Endothelial cell of umbilical vein (primary cell): ENCODE data around the gene BCAS4. TPM values are rescaled to one million over a fixed set of nuclear protein-coding genes. Genes with fewer than 3 reads are reported as not detected.
"Not testable (repeated sequence)": the region's sequence is repeated elsewhere in the genome, so short reads cannot be mapped to it uniquely, and the experiment has no call there.

ENCODE experiments used
- BruUV-seq: library from RNA; stranded (reverse); fragments of 400-500 nt; replicated peaks from 2 replicates; lab custom pipeline; 2021; lab: Mats Ljungman, UMichigan
- CTCF ChIA-PET: fragments of 300-600, 350-600 bp; sonication (Branson Sonifier 250); formaldehyde crosslinking; loops from one replicate; lab custom pipeline; 2021; ENCODE audit warnings: antibody characterized with exemption, inconsistent platforms; lab: Charles Lee
- POLR2A ChIA-PET: fragments of 300-600, 350-600 bp; sonication (Branson Sonifier 250); formaldehyde crosslinking; loops from one replicate; lab custom pipeline; 2021; ENCODE audit warnings: antibody characterized with exemption, inconsistent platforms; lab: Charles Lee
- DNase-seq: peaks from one replicate; pipeline ENCODE4 v3.0.0-alpha.2; 2011; ENCODE audit warnings: low read depth, low spot score
- FAIRE-seq: peaks from 2 replicates; lab custom pipeline; 2011; peaks lifted over from hg19 to GRCh38; lab: Jason Lieb, UNC
- H2AFZ ChIP-seq: 2 replicates; pipeline ENCODE4 v1.6.0; 2012; ENCODE audit warnings: low read depth, low read length, control low read depth, inconsistent platforms
- H3K27ac ChIP-seq: 2 replicates; pipeline ENCODE4 v1.5.1; 2011; ENCODE audit warnings: low read depth, mild to moderate bottlenecking, control low read depth, low read length, moderate library complexity; ENCODE audit not compliant: insufficient read depth
- H3K27me3 ChIP-seq, 2 experiments: 2 replicates each; pipeline versions ENCODE4 v1.6.0 to v1.6.1; 2011; ENCODE audit warnings: low read length in 2 of 2, mixed read lengths in 1 of 2; ENCODE audit not compliant: control insufficient read depth in 2 of 2, insufficient read depth in 2 of 2
- H3K36me3 ChIP-seq, 2 experiments: 2 replicates in 1 of 2; 3 replicates in 1 of 2; pipeline ENCODE4 v1.5.1; 2011; ENCODE audit warnings: low read length in 2 of 2, mild to moderate bottlenecking in 1 of 2, moderate library complexity in 1 of 2; ENCODE audit not compliant: control insufficient read depth in 2 of 2, insufficient read depth in 2 of 2; ENCODE audit errors: extremely low read depth in 1 of 2
- H3K4me1 ChIP-seq: 3 replicates; pipeline ENCODE4 v1.5.1; 2011; ENCODE audit warnings: mild to moderate bottlenecking, low read length; ENCODE audit not compliant: control insufficient read depth, insufficient read depth; ENCODE audit errors: extremely low read depth
- H3K4me2 ChIP-seq: 2 replicates; pipeline ENCODE4 v1.6.1; 2011; ENCODE audit warnings: low read length, control low read depth, mixed read lengths; ENCODE audit not compliant: insufficient read depth
- H3K4me3 ChIP-seq, 3 experiments: fragments of 200-600 bp in 1 of 3; sonication (generic), shearing (Covaris generic) in 1 of 3; replicated peaks in 1 of 3; 2 replicates each; pipeline ENCODE4 v1.5.1; 2011 to 2016; ENCODE audit warnings: control low read depth in 3 of 3, low read length in 3 of 3, mild to moderate bottlenecking in 2 of 3, inconsistent platforms in 1 of 3, low read depth in 1 of 3, moderate library complexity in 1 of 3; ENCODE audit not compliant: insufficient read depth in 1 of 3
- H3K79me2 ChIP-seq: 2 replicates; pipeline ENCODE4 v1.6.0; 2012; ENCODE audit warnings: low read length, inconsistent platforms; ENCODE audit not compliant: control insufficient read depth, insufficient read depth
- H3K9ac ChIP-seq: replicated peaks from 2 replicates; pipeline ENCODE3; 2011; ENCODE audit warnings: low read length, control low read depth; ENCODE audit not compliant: insufficient read depth; ENCODE audit errors: extremely low read depth
- H3K9me1 ChIP-seq: replicated peaks from 3 replicates; pipeline ENCODE4 v1.6.0; 2011; ENCODE audit warnings: mild to moderate bottlenecking, low read length; ENCODE audit not compliant: control insufficient read depth, insufficient read depth; ENCODE audit errors: extremely low read depth
- H3K9me3 ChIP-seq: replicated peaks from 2 replicates; pipeline ENCODE4 v1.5.1; 2012; ENCODE audit warnings: low read length, inconsistent platforms; ENCODE audit not compliant: control insufficient read depth, insufficient read depth
- H4K20me1 ChIP-seq: replicated peaks from 2 replicates; pipeline ENCODE3; 2011; ENCODE audit warnings: mild to moderate bottlenecking, low read length; ENCODE audit not compliant: control insufficient read depth, insufficient read depth; ENCODE audit errors: extremely low read depth
- dilution Hi-C: fragments of 300-500 bp; cut with MboI; formaldehyde crosslinking; loops from one replicate; pipeline ENCODE4 v1.15.0; 2019; ENCODE audit warnings: low sequenced_read_pairs; ENCODE audit not compliant: extremely low pct_ligation_motif_present
- intact Hi-C: fragments of 100-400 bp; cut with micrococcal nuclease; formaldehyde crosslinking; loops from one replicate; pipeline ENCODE4 v1.10.0; 2022
- polyA plus RNA-seq, 4 experiments: library from polyadenylated mRNA; depleted of rRNA in 3 of 4; stranded (reverse) in 3 of 4; unstranded in 1 of 4; fragments of >200 nt; gene quantifications; 2 replicates each; pipeline versions ENCODE4 v1.2.1 to v1.2.3, GENCODE V29; 2011 to 2012; ENCODE audit warnings: missing spikeins in 1 of 4
- total RNA-seq: library from RNA; stranded (reverse); gene quantifications from 2 replicates; pipeline ENCODE4 v1.2.3, GENCODE V29; 2021

BCAS4 gene
- total and polyA plus RNA-seq, 2 donors (not counting 3 experiments of a cell fraction or from before 2014, with no cell fraction given): 1.0 to 1.5 TPM

- H4K20me1 ChIP-seq, BruUV-seq, POLR2A ChIA-PET, H3K9me1 ChIP-seq, H3K4me1 ChIP-seq, H2AFZ ChIP-seq, CTCF ChIA-PET, FAIRE-seq, H3K9ac ChIP-seq, H3K4me2 ChIP-seq, H3K36me3 ChIP-seq, H3K27me3 ChIP-seq, H3K27ac ChIP-seq, DNase-seq, H3K4me3 ChIP-seq, H3K79me2 ChIP-seq, dilution Hi-C loops, intact Hi-C loops, H3K9me3 ChIP-seq: not testable (repeated sequence)
Observed at GRCh38 chr20:50768991-50769390, 25.9 kb upstream of the BCAS4 start.

GRCh38 chr20:50769551-50770085 lies 25.2 kb upstream of the BCAS4 start:
- H4K20me1 ChIP-seq, H3K79me2 ChIP-seq, CTCF ChIA-PET, H3K4me3 ChIP-seq, BruUV-seq, intact Hi-C loops, FAIRE-seq, H3K4me1 ChIP-seq, H3K9me1 ChIP-seq, dilution Hi-C loops, H3K27me3 ChIP-seq, H3K27ac ChIP-seq, DNase-seq, POLR2A ChIA-PET, H3K9me3 ChIP-seq, H3K9ac ChIP-seq, H3K36me3 ChIP-seq, H2AFZ ChIP-seq, H3K4me2 ChIP-seq: not testable (repeated sequence)

GRCh38 chr20:50771419-50772080 lies 23.3 kb upstream of the BCAS4 start:
- H3K79me2 ChIP-seq, FAIRE-seq, H3K9me1 ChIP-seq, H2AFZ ChIP-seq, DNase-seq, H3K36me3 ChIP-seq, H3K9ac ChIP-seq, BruUV-seq, H3K27me3 ChIP-seq, H3K9me3 ChIP-seq, intact Hi-C loops, H3K27ac ChIP-seq, H3K4me1 ChIP-seq, H3K4me3 ChIP-seq, H3K4me2 ChIP-seq, H4K20me1 ChIP-seq, CTCF ChIA-PET, dilution Hi-C loops, POLR2A ChIA-PET: not testable (repeated sequence)
